GM18505 (cell line): ENCODE data around the gene ROCK2.

Source experiments
- ATAC-seq: cut with Tn5 transposase; IDR thresholded peaks from one replicate; pipeline ENCODE4 v1.9.1; 2021; ENCODE audit not compliant: unreplicated experiment
- POLR2A ChIP-seq: IDR thresholded peaks from 4 replicates; pipeline ENCODE4 v1.6.1; 2011; ENCODE audit warnings: borderline replicate concordance; ENCODE audit not compliant: insufficient read depth, insufficient read length; ENCODE audit errors: extremely low read depth

ROCK2 gene

DNA sequence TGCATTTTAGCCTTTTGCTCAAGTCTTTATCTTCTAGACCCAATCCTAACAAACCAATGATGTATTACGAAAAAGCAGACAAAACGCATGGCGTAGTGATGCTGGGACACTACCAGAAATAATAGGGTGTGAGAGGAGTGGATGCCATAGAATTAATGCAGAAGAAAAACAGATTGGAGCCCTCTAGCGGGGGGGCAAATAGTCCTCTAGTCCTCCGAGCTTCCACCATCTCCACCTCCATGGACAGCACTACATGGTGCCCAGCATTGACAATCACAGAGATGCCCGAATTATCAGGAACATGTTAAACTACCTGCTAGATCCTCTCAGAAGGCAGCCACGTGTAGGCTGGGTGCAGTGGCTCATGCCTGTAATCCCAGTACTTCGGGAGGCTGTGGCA is 15.4 kb upstream of the ROCK2 start:
- TF ChIP-seq POLR2A: no peak
- no peak for ATAC-seq

GRCh38 chr2:11357428-11357972 is 13.1 kb upstream of the ROCK2 start:
- no peak for TF ChIP-seq POLR2A
- ATAC-seq: no peak

DNA sequence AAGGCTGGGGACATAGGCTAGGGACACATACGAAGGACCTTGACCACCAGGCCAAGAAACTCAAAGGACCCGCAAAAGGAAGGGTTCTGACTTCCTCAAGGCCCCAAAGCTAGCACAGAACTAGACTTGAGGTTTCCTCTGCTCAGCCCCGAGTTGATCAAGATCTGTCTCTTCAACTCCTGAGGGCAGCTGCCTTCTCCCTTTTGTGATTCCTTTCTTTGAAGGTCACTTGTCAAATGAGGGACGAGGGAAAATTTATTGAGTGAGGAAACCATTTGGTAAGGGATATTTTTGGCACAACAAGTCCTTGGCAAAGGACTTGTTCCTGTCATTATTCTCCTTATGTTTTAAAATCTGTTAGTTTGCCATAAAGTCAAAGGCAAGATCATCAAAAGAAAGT is 12.3 kb upstream of the ROCK2 start:
- ATAC-seq: no peak
- TF ChIP-seq POLR2A: no peak

GRCh38 chr2:11355194-11356053 is 11.0 kb upstream of the ROCK2 start:
- no peak for TF ChIP-seq POLR2A
- no peak for ATAC-seq

- no peak for ATAC-seq
- no peak for TF ChIP-seq POLR2A
These were observed 10.1 kb upstream of the ROCK2 start for GRCh38 chr2:11354363-11355154.

DNA sequence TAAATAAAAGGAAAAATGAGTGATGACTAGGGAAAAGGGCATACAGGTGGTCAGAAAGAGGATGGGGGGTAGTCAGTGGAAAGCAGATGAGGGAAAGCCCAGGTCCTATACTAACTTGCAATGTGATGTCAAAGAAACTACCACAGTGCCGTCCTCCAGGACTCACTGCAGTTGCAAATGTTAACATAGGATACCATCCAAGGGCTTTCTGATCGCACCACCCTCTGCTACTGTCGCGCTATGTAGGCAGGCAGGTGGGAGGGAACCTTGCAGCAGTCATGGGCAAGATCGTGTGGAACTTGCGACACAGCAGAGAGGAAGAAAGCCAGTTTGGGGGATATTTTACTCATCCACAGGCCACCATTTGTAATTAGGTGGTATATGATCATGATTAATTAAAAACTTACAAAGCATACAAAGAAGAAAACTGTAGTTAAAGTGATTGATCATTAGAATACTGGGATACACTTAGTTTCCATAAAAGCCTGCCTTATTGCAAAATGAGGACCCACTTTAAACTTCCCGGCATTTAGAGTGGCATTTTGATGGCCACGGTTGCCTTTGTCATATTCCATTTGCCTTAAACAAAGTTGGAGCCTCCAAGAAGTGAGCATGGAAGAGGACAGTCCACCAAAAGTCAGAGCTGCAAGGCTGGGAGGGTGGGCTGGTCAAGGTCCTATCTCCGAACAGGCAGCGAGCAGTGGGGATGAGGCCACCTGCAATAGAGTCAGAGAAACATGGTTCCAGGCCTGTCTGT is 8.5 kb upstream of the ROCK2 start:
- no peak for ATAC-seq
- no peak for TF ChIP-seq POLR2A

DNA sequence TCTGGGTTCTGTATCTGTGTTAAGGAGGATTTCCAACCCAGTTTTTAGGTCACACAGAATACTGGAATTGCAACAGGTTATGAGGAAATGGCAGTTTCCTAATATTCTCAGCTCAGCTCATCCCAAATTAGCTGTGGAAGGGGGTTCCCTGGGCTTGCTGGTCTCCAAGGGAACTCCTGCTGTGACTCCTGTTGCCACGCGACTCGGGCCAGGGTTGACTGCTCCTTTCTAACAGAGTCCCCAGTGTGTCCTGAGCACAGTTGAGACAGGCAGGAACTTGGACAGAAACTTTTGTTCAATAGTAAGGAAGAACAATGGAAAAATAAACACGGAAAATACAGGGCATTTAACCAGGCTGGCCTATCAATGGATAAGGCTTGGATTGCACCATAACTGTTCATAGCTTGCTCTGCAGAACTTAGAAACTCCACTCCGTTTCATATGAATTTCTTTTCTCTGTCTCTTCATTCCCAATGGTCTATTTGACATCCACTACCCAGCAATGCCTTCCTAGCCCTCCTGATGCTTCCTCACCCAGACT is 3.8 kb upstream of the ROCK2 start:
- TF ChIP-seq POLR2A: no peak
- ATAC-seq: no peak

DNA sequence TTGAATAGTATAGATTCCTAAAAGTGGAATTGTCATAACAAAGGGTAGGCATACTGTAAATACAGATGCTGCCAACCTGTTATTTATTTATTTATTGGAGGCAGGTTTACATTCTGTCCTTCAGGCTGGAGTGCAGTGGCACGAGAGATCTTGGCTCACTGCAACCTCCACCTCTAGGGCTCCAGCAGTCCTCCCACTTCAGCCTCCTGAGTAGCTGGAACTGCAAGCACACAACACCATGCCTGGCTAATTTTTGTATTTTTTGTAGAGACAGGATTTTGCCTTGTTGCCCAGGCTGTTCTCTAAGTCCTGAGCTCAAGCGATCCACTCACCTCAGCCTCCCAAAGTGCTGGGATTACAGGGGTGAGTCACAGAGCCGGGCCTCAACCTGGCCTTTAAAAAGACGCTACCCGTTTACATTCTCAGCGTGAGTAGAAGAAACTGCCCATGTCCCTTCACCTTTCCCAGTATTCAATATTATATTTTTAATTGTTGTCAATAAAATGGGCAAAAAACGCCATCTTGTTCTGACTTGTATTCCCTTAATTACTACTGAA is 3.0 kb upstream of the ROCK2 start:
- ATAC-seq: no peak
- no peak for TF ChIP-seq POLR2A

DNA sequence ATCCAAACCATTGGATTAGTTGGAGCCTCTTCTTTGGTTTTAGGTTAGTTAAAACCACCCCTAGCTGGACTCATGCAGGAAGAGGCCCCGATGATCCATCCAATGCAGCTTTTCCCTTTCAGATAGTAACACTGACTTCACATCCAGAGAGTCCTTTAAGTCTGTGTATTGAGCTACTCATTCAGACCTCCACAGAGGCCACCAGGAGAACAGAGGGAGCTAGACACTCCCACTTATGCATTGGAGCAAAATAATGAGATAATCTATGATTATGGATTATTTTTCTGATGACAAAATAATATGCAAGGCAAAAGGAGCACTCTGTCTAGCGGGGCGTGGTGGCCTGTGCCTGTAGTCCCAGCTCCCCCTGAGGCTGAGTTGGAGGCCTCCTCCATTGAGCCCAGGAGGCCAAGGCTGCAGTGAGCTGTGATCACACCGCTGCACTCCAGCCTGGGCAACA is 1.6 kb upstream of the ROCK2 start:
- ATAC-seq: no peak
- no peak for TF ChIP-seq POLR2A

- no peak for TF ChIP-seq POLR2A
- peak; percentile 37 for ATAC-seq
These were observed 681 bp upstream of the ROCK2 start for GRCh38 chr2:11344956-11345677.

DNA sequence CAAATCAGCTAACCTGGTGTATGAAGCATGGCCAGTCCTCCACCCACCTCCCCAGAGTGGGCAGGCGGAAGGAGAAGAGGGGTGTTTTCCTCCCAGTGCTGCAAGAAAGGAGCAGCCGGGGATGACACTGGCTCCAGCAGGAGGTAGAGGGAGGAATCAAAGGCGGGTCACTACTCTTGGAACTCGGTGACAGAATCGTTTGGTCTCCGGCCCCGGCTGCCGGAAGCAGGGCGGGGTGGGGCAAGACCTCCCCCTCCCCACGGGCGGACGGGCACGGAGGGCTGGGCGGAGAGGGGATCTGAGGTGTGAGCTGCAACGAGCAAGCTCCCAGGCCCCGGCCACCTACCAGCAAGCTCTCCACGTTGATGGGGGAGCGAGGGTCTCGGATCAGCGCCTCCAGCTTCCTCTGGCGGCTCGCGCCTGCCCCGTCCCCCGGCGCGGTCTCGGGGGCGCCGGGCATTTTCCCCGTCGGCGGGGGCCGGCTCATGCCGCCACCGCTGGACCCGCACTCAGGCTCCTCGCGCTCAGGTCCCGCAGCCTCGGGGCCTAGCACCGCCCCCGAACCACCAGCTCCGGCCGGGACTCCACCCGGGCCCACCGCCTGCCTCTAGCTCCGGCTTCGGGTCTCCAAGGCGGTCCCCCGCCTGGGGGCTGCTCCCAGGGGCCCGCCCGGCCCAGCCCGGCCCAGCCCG is 640 bp downstream of the ROCK2 start:
- no peak for TF ChIP-seq POLR2A
- peak; percentile 31 for ATAC-seq

DNA sequence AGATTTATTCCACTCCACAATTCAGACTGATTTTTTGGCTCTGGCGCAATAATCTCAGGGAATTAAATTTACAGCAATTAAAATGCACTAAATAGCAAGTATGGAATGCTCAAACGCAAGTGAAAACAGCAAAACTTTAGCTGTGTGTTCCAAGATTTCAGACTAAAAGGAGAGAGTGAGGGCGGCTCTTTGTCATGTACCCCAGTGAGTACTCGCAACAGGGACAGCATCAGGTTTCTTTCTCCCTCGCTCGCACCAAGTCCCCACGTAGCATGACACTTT is 1.1 kb downstream of the ROCK2 start:
- TF ChIP-seq POLR2A: no peak
- no peak for ATAC-seq
